ENCODE measurements around the gene LSM14A.
A peak's percentile ranks its signal among the peaks of the same experiment; 100 is the strongest.

LSM14A gene

GRCh38 chr19:34134190-34135053 is 37.9 kb upstream of the LSM14A start (continued):
- no peak; the same call in 1 of the 2 replicates for TF ChIP-seq ZNF585B (tag by site-specific recombination; IDR thresholded peaks at IDR 0.05)
- peak; percentile 83 for TF ChIP-seq ZNF10 (tag by site-specific recombination; IDR thresholded peaks at IDR 0.05)
- no peak for TF ChIP-seq ZNF488 (tag by site-specific recombination; IDR thresholded peaks at IDR 0.05)
- TF ChIP-seq ZNF335 (tag by site-specific recombination; conservative IDR thresholded peaks at IDR 0.05): peak; percentile 98
- peak; percentile 100 for TF ChIP-seq SCRT1 (tag by site-specific recombination; IDR thresholded peaks at IDR 0.05; ENCODE audit: borderline replicate concordance)
- TF ChIP-seq ZNF248 (tag by site-specific recombination; IDR thresholded peaks at IDR 0.05): no peak
- TF ChIP-seq ZBTB48 (tag by site-specific recombination; IDR thresholded peaks at IDR 0.05): peak; percentile 98
- no peak for TF ChIP-seq ZNF626 (tag by site-specific recombination; IDR thresholded peaks at IDR 0.05)
- peak; percentile 97 for TF ChIP-seq ZNF76 (tag by site-specific recombination; IDR thresholded peaks at IDR 0.05; ENCODE audit: borderline replicate concordance, low read depth)
- peak; percentile 97 for TF ChIP-seq ZSCAN5A (tag by site-specific recombination; IDR thresholded peaks at IDR 0.05)
- peak; percentile 86 for TF ChIP-seq ZNF280D (tag by site-specific recombination; IDR thresholded peaks at IDR 0.05)
- peak; percentile 82; the same call in 1 of the 2 replicates for TF ChIP-seq TSHZ1 (tag by site-specific recombination; IDR thresholded peaks at IDR 0.05; ENCODE audit: borderline replicate concordance)
- TF ChIP-seq ZFP37 (tag by site-specific recombination; IDR thresholded peaks at IDR 0.05): peak; percentile 100
- TF ChIP-seq ZNF174 (tag by site-specific recombination; IDR thresholded peaks at IDR 0.05): no peak
- no peak; the same call in 1 of the 2 replicates for TF ChIP-seq ZNF155 (tag by site-specific recombination; IDR thresholded peaks at IDR 0.05)
- TF ChIP-seq ZNF121 (tag by site-specific recombination; IDR thresholded peaks at IDR 0.05): peak; percentile 8; the same call in 1 of the 2 replicates
- TF ChIP-seq ZBTB26 (tag by site-specific recombination; optimal IDR thresholded peaks at IDR 0.05): peak; percentile 84
- TF ChIP-seq PATZ1 (tag by site-specific recombination; IDR thresholded peaks at IDR 0.05): peak; percentile 100
- no peak for TF ChIP-seq ZNF132 (tag by site-specific recombination; IDR thresholded peaks at IDR 0.05; ENCODE audit: borderline replicate concordance)
- peak; percentile 83 for TF ChIP-seq ZNF146 (tag by site-specific recombination; IDR thresholded peaks at IDR 0.05)
- peak; percentile 60 for TF ChIP-seq ZBTB21 (tag by site-specific recombination; IDR thresholded peaks at IDR 0.05)
- no peak for TF ChIP-seq ZNF302 (tag by site-specific recombination; IDR thresholded peaks at IDR 0.05; ENCODE audit: low read depth)
- 0 out of 2 replicates have a peak, but pooled peaks have one; percentile 37 for TF ChIP-seq MYNN (tag by site-specific recombination; IDR thresholded peaks at IDR 0.05; ENCODE audit: borderline replicate concordance)
- TF ChIP-seq ZBTB8A (tag by site-specific recombination; IDR thresholded peaks at IDR 0.05): peak; percentile 93
- peak; percentile 98 for TF ChIP-seq ZNF2 (tag by site-specific recombination; IDR thresholded peaks at IDR 0.05)
- peak; percentile 100 for TF ChIP-seq ZNF600 (tag by site-specific recombination; IDR thresholded peaks at IDR 0.05)
